Heart right ventricle (tissue), 16 donors: ENCODE measurements around the gene MARF1. TPM values are rescaled to one million over a fixed set of nuclear protein-coding genes. Genes with fewer than 3 reads are reported as not detected.
A peak's percentile ranks its signal among the peaks of the same experiment; 100 is the strongest.

Experiments used
- ATAC-seq, 8 donors: fragments of 200-7000 bp; cut with Tn5 transposase; one replicate each; pipeline ENCODE4 v1.9.1; 2020; ENCODE audit warnings: mild to moderate bottlenecking in 8 of 8, moderate library complexity in 8 of 8, moderate number of reproducible peaks in 1 of 8
- DNase-seq, 2 donors: peaks; one replicate each; pipeline ENCODE4 v3.0.0-alpha.2; 2020
- H3K27ac ChIP-seq, 10 donors: fragments of 200-600 bp; sonication (generic) in 2 of 10; one replicate each; pipeline versions ENCODE4 v1.5.0 to v1.8.0; 2020 to 2022; ENCODE audit warnings: mild to moderate bottlenecking in 3 of 10
- H3K27me3 ChIP-seq, 7 donors: fragments of 200-600 bp; one replicate each; pipeline ENCODE4 v1.8.0; 2021 to 2022; ENCODE audit warnings: mild to moderate bottlenecking in 2 of 7
- H3K36me3 ChIP-seq, 9 donors: fragments of 200-600 bp; sonication (generic) in 1 of 9; one replicate each; pipeline versions ENCODE4 v1.5.0 to v1.8.0; 2020 to 2022; ENCODE audit warnings: mild to moderate bottlenecking in 2 of 9
- H3K4me1 ChIP-seq, 9 donors: fragments of 200-600 bp; sonication (generic) in 1 of 9; one replicate each; pipeline versions ENCODE4 v1.5.0 to v1.8.0; 2020 to 2022; ENCODE audit warnings: mild to moderate bottlenecking in 4 of 9
- H3K4me3 ChIP-seq, 10 donors: fragments of 200-600 bp; sonication (generic) in 2 of 10; one replicate each; pipeline versions ENCODE4 v1.5.0 to v1.8.0; 2020 to 2022; ENCODE audit warnings: mild to moderate bottlenecking in 7 of 10, moderate library complexity in 2 of 10
- H3K9me3 ChIP-seq, 11 donors: fragments of 200-600 bp in 10 of 11; sonication (generic) in 2 of 11; one replicate each; pipeline versions ENCODE4 v1.5.0 to v1.8.0; 2013 to 2022; ENCODE audit warnings: mild to moderate bottlenecking in 2 of 11, control low read depth in 1 of 11, moderate library complexity in 1 of 11
- CTCF ChIP-seq, 9 donors: fragments of 200-600 bp; sonication (generic) in 2 of 9; IDR thresholded peaks; one replicate each; pipeline versions ENCODE4 v1.5.0 to v1.8.0; 2021 to 2022; ENCODE audit warnings: antibody characterized with exemption in 9 of 9, mild to moderate bottlenecking in 5 of 9, moderate library complexity in 1 of 9
- WGBS, 2 donors: extraction: QIAGEN DNeasy Blood & Tissue Kit; methylation state at CpG; one replicate each; pipeline ENCODE4 v1.1.7; 2013; ENCODE audit warnings: inconsistent platforms in 1 of 2; 5-methylcytosine and 5-hydroxymethylcytosine counted together
- intact Hi-C, 10 donors: fragments of 100-400 bp; cut with DNase I; formaldehyde crosslinking; loops; one replicate each; pipeline versions ENCODE4 v1.11.1 to v1.14.2; 2022
- polyA plus RNA-seq, 2 donors: library from polyadenylated mRNA; stranded (reverse); fragments of 200-250 nt; gene quantifications; one replicate each; pipeline ENCODE4 v1.2.3, GENCODE V29; 2013
- total RNA-seq, 10 donors: library from RNA; stranded (reverse); fragmentation: NEBNext Ultra II Directional in 3 of 10; extraction: Animal tissue kit (Norgen Biotek cat#: 25700) in 3 of 10; gene quantifications; one replicate each; pipeline versions ENCODE4 v1.2.1 to v1.2.4, GENCODE V29; 2021 to 2023
- donor health status: Arrhythmogenic right ventricular cardiomyopathy.
- donor health status: ischemic (EF 13 %, LVEDD 7.1; RV severe dilation, severe dysfunction).
- donor health status: healthy with polysubstance abuse.
- donor health status: DM: no; HTN: yes; CAD: no.
- donor health status: DM: no; HTN: no; CAD: no.
- donor health status: ischemic (EF 25% LVEDD 6.9; RV normal size, moderate dysfunction).
- donor health status: ischemic (EF 25% LVEDD 5.7; RV mildly dilated, moderate dysfunction).
- donor health status: healthy.
- donor health status: DM: yes; HTN: yes; CAD: no.
- donor health status: Ischemic cardiomyopathy.
- donor health status: ischemic (EF 35%, LVEDD 5.7; RV mildly dilated, moderate dysfunction).
- donor health status: nonischemic (EF 11% LVEDD 7.7; RV severe dilation, severe dysfunction).
- donor health status: DM: yes; HTN: yes; CAD: no.
- donor health status: PGD.
- donor health status: ischemic (EF 29% LVEDD 5.4; RV normal size, mild dysfunction).
- donor health status: nonischemic (EF 23%, LVEDD 6.1; RV moderate dilation, normal function).

The MARF1 gene
- total and polyA plus RNA-seq, 12 donors, result 9.6 to 59.1 (median 42.7) TPM

- H3K4me1 ChIP-seq, result no peaks in the 10 kb centered on the region
- TF ChIP-seq CTCF (IDR thresholded peaks at IDR 0.05), result no peak
- H3K9me3 ChIP-seq, result no peaks in the 10 kb centered on the region
- peaks cover 3 to 100% (median 59%) of the 10 kb centered on the region in 9 donors for H3K36me3 ChIP-seq
- no peak for ATAC-seq
- intact Hi-C loops, result loop anchor here in 1 of 10 donors (10.0 kb wide), 1 partner anchor 155 kb away; no protein-coding TSS in a partner anchor
- 92 to 98% methylated on average over 3 of the region's 3 CpGs for WGBS, 2 donors
- H3K27ac ChIP-seq, result no peak overlapping the region
- DNase-seq, result no peak
- H3K27me3 ChIP-seq, result no peaks in the 10 kb centered on the region
- no peak overlapping the region for H3K4me3 ChIP-seq
Measured at GRCh38 chr16:15690296-15690695, 47.3 kb upstream of the MARF1 start.

- intact Hi-C loops, result no loop called here
- no peak overlapping the region for H3K27ac ChIP-seq
- WGBS, 2 donors, result 95 to 99% methylated on average over 3 of the region's 3 CpGs
Measured at GRCh38 chr16:15689290-15689689, 46.3 kb upstream of the MARF1 start.

GRCh38 chr16:15686287-15686686 lies 43.3 kb upstream of the MARF1 start:
- H3K4me3 ChIP-seq, result no peak overlapping the region
- DNase-seq (no peak), ATAC-seq (no peak)
- H3K36me3 ChIP-seq, result peaks cover 0 to 99% (median 32%) of the 10 kb centered on the region in 9 donors
- no peaks in the 10 kb centered on the region for H3K27me3 ChIP-seq
- WGBS, 2 donors, result 86 to 90% methylated on average over 2 of the region's 2 CpGs
- TF ChIP-seq CTCF (IDR thresholded peaks at IDR 0.05), result no peak
- intact Hi-C loops, result no loop called here
- no peak overlapping the region for H3K27ac ChIP-seq
- no peaks in the 10 kb centered on the region for H3K9me3 ChIP-seq
- H3K4me1 ChIP-seq, result no peaks in the 10 kb centered on the region

More at GRCh38 chr16:15689290-15689689, 46.3 kb upstream of the MARF1 start:
- H3K9me3 ChIP-seq, result no peaks in the 10 kb centered on the region
- H3K4me1 ChIP-seq, result no peaks in the 10 kb centered on the region
- H3K4me3 ChIP-seq, result no peak overlapping the region
- peaks cover 3 to 100% (median 52%) of the 10 kb centered on the region in 9 donors for H3K36me3 ChIP-seq
- ATAC-seq (no peak), DNase-seq (no peak)
- no peak for TF ChIP-seq CTCF (IDR thresholded peaks at IDR 0.05)
- no peaks in the 10 kb centered on the region for H3K27me3 ChIP-seq

GRCh38 chr16:15682105-15682570 lies 39.2 kb upstream of the MARF1 start:
- Histone ChIP-seq H3K4me1 (no peaks in the 10 kb centered on the region), H3K36me3 (peaks cover 0 to 99% (median 30%) of the 10 kb centered on the region in 9 donors), H3K27me3 (no peaks in the 10 kb centered on the region), H3K27ac (no peak overlapping the region), H3K4me3 (no peak overlapping the region), H3K9me3 (no peaks in the 10 kb centered on the region)
- intact Hi-C loops, result no loop called here
- 70% methylated on average over 7 of the region's 7 CpGs for WGBS, 2 donors
- ATAC-seq (peak in 1 of 8 donors; percentile 51), DNase-seq (no peak)
- peak in 7 of 9 donors; percentile 6 to 54 (median 26) for TF ChIP-seq CTCF (IDR thresholded peaks at IDR 0.05)
